RWPE2 (cell line): ENCODE results near the gene VIPR2.

Experiments
- ATAC-seq: fragments of 200-7000 bp; cut with Tn5 transposase; 3 replicates; pipeline ENCODE4 v1.9.1; 2021; ENCODE audit warnings: low read depth
- DNase-seq: peaks from one replicate; pipeline ENCODE4 v3.0.0-alpha.2; 2020; ENCODE audit warnings: low spot score
- H3K27ac ChIP-seq: fragments of 450-650 bp; 2 replicates; pipeline ENCODE4 v1.5.1; 2017; ENCODE audit warnings: mild to moderate bottlenecking; ENCODE audit not compliant: poor library complexity, severe bottlenecking
- H3K27me3 ChIP-seq: fragments of 250-450 bp; sonication (Bioruptor Pico); 2 replicates; pipeline ENCODE4 v1.5.1; 2021; ENCODE audit warnings: mild to moderate bottlenecking, moderate library complexity; ENCODE audit not compliant: insufficient read depth, poor library complexity, severe bottlenecking
- H3K36me3 ChIP-seq: fragments of 250-450 bp; sonication (Bioruptor Pico); 2 replicates; pipeline ENCODE4 v1.5.1; 2020; ENCODE audit warnings: low read depth, mild to moderate bottlenecking, moderate library complexity
- H3K4me1 ChIP-seq: fragments of 250-450 bp; sonication (Bioruptor Pico); 2 replicates; pipeline ENCODE4 v1.5.1; 2021; ENCODE audit warnings: mild to moderate bottlenecking, moderate library complexity; ENCODE audit not compliant: insufficient read depth, poor library complexity, severe bottlenecking
- H3K4me3 ChIP-seq: fragments of 250-450 bp; sonication (Bioruptor Pico); 2 replicates; pipeline ENCODE4 v1.5.1; 2021; ENCODE audit warnings: mild to moderate bottlenecking, moderate library complexity; ENCODE audit not compliant: severe bottlenecking
- H3K9me3 ChIP-seq: fragments of 250-450 bp; sonication (Bioruptor Pico); 2 replicates; pipeline ENCODE4 v1.5.1; 2021; ENCODE audit warnings: mild to moderate bottlenecking, moderate library complexity; ENCODE audit not compliant: severe bottlenecking
- TF ChIP-seq, protein P1 (sequence below): fragments of 450-650 bp; IDR thresholded peaks from one replicate; pipeline ENCODE4 v1.5.1; 2017; ENCODE audit warnings: mild to moderate bottlenecking, moderate library complexity; ENCODE audit not compliant: poor library complexity, severe bottlenecking

The VIPR2 gene

GRCh38 chr7:159152816-159153215 lies 8.1 kb upstream of the VIPR2 start:
- peaks cover 4% of the 10 kb centered on the region for H3K27me3 ChIP-seq
- H3K4me3 ChIP-seq = no peak overlapping the region
- no peak for DNase-seq
- H3K4me1 ChIP-seq = no peaks in the 10 kb centered on the region
- H3K36me3 ChIP-seq = no peaks in the 10 kb centered on the region
- no peak overlapping the region for H3K27ac ChIP-seq
- no peaks in the 10 kb centered on the region for H3K9me3 ChIP-seq
- TF ChIP-seq, protein P1, sequence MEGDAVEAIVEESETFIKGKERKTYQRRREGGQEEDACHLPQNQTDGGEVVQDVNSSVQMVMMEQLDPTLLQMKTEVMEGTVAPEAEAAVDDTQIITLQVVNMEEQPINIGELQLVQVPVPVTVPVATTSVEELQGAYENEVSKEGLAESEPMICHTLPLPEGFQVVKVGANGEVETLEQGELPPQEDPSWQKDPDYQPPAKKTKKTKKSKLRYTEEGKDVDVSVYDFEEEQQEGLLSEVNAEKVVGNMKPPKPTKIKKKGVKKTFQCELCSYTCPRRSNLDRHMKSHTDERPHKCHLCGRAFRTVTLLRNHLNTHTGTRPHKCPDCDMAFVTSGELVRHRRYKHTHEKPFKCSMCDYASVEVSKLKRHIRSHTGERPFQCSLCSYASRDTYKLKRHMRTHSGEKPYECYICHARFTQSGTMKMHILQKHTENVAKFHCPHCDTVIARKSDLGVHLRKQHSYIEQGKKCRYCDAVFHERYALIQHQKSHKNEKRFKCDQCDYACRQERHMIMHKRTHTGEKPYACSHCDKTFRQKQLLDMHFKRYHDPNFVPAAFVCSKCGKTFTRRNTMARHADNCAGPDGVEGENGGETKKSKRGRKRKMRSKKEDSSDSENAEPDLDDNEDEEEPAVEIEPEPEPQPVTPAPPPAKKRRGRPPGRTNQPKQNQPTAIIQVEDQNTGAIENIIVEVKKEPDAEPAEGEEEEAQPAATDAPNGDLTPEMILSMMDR = no peak
- ATAC-seq = no peak

GRCh38 chr7:159151231-159151630 lies 6.6 kb upstream of the VIPR2 start:
- DNase-seq = no peak
- Histone ChIP-seq H3K4me3 (no peak overlapping the region), H3K4me1 (no peaks in the 10 kb centered on the region), H3K27me3 (peaks cover 6% of the 10 kb centered on the region), H3K27ac (no peak overlapping the region), H3K9me3 (peaks cover 1% of the 10 kb centered on the region), H3K36me3 (no peaks in the 10 kb centered on the region)
- TF ChIP-seq, protein P1 = no peak
- ATAC-seq = no peak

- no peaks in the 10 kb centered on the region for H3K36me3 ChIP-seq
- ATAC-seq (no peak), DNase-seq (no peak)
- TF ChIP-seq, protein P1 = no peak
- no peaks in the 10 kb centered on the region for H3K4me1 ChIP-seq
- peaks cover 2% of the 10 kb centered on the region for H3K9me3 ChIP-seq
- H3K27ac ChIP-seq = no peak overlapping the region
- H3K27me3 ChIP-seq = peaks cover 20% of the 10 kb centered on the region
- H3K4me3 ChIP-seq = no peak overlapping the region
Observed at GRCh38 chr7:159149488-159149887, 4.8 kb upstream of the VIPR2 start.

DNA sequence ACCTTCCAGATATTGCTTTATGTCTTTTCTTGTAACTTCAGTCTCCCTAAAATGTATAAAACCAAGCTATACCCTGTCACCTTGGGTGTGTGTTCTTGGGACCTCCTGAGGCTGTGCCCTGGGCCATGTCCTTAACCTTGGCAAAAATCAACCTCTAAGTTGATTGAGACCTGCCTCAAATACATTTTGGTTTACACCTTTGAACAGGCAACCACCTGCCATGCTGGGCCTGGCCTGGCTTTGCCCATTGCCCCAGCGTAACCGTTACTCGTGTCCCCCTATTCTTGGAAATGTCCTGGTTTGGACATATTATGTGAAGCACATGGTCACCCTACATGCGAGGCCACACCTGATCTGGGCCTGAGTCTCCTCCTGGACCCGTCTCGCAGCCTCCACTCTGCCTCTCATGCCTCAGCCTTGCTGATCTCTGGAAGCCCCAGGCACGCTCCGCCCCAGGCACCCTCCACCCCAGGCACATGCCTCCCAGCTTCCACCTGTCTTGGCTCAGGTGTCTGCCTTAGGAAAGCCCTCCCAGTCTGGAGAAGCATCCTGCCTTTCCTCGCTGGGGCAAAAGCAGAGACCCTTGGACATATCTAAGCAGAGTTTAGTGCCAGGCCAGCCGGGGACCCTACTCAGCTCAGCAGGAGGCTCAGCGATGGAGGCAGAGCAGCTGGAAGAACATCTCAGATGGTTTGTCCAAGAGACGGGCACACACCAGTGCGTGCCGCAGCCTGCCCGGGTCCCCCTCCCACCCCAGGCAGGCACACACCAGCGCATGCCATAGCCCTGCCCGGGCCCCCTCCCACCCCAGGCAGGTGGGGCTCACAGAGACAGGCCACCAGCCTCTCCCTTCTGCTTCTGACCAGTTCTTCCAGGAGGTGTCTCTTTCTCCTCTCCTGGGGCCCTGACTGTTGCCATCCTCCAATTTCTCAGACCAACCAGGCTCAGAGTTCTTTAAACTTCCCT lies 4.0 kb upstream of the VIPR2 start:
- Histone ChIP-seq H3K27ac (no peak overlapping the region), H3K9me3 (peaks cover 2% of the 10 kb centered on the region), H3K4me3 (no peak overlapping the region), H3K4me1 (no peaks in the 10 kb centered on the region), H3K27me3 (peaks cover 28% of the 10 kb centered on the region), H3K36me3 (no peaks in the 10 kb centered on the region)
- ATAC-seq (no peak), DNase-seq (no peak)
- TF ChIP-seq, protein P1 = no peak

DNA sequence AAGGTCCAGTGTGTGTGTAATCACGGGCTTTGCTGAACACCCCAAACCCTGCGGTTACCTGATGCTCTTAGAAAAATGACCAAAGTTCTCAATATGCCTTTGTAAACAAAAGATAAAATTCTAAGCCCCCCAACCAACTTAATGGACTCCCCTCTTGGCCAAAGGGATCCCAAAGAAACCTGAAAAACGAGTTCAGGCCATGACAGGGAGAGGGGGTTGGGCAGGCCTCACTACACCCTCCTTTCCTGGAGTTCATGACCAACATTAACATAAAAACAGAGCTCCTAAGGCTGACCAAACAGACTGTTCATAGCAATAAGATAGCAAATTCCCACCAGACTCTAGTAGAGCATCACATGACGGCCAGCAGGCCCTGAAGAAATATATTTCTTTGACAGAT lies 3.0 kb upstream of the VIPR2 start:
- peaks cover 2% of the 10 kb centered on the region for H3K9me3 ChIP-seq
- no peak overlapping the region for H3K4me3 ChIP-seq
- ATAC-seq (no peak), DNase-seq (no peak)
- no peaks in the 10 kb centered on the region for H3K36me3 ChIP-seq
- peaks cover 38% of the 10 kb centered on the region for H3K27me3 ChIP-seq
- H3K27ac ChIP-seq = no peak overlapping the region
- H3K4me1 ChIP-seq = no peaks in the 10 kb centered on the region
- TF ChIP-seq, protein P1 = no peak
